Prostate gland (tissue), 2 donors: Measurements from ENCODE around the gene TMEM79.

Experiments used
- CTCF ChIP-seq, 4 experiments: fragments of 200-600 bp in 2 of 4; fragments of 450-650 bp in 2 of 4; sonication (generic) in 2 of 4; IDR thresholded peaks; 1 replicate in 3 of 4; 2 replicates in 1 of 4; pipeline ENCODE4 v1.5.1; 2016 to 2019; ENCODE audit warnings: antibody characterized with exemption in 4 of 4, mild to moderate bottlenecking in 2 of 4, moderate library complexity in 2 of 4
- POLR2A ChIP-seq: fragments of 450-650 bp; IDR thresholded peaks from one replicate; pipeline ENCODE4 v1.6.1; 2016; ENCODE audit warnings: antibody characterized with exemption, mild to moderate bottlenecking
- POLR2AphosphoS5 ChIP-seq: sonication (generic); formaldehyde crosslinking; IDR thresholded peaks from one replicate; pipeline ENCODE4 v1.6.1; 2017; ENCODE audit warnings: antibody characterized with exemption

GRCh38 chr1:156241926-156242325 lies 42.2 kb upstream of the TMEM79 start, which contains the start of gene BGLAP:
- no peak for TF ChIP-seq CTCF (IDR thresholded peaks at IDR 0.05)
- no peak for TF ChIP-seq POLR2A
- TF ChIP-seq POLR2AphosphoS5 = no peak
